WTC11 (cell line): ENCODE measurements around the gene LTA4H.

Source experiments
- CBFB ChIP-seq: sonication (generic); formaldehyde crosslinking; IDR thresholded peaks from 2 replicates; pipeline ENCODE4 v1.8.1; 2022; ENCODE audit warnings: mild to moderate bottlenecking, low read depth, missing genetic modification reagents
- ESRRA ChIP-seq: sonication (generic); formaldehyde crosslinking; IDR thresholded peaks from 2 replicates; pipeline ENCODE4 v1.8.1; 2022; ENCODE audit warnings: mild to moderate bottlenecking, missing genetic modification reagents, borderline replicate concordance
- IRF2 ChIP-seq: sonication (generic); formaldehyde crosslinking; IDR thresholded peaks from 2 replicates; pipeline ENCODE4 v1.8.0; 2022; ENCODE audit warnings: low read depth, missing genetic modification reagents, borderline replicate concordance
- NFE2L1 ChIP-seq: sonication (generic); formaldehyde crosslinking; IDR thresholded peaks from 2 replicates; pipeline ENCODE4 v1.8.1; 2023; ENCODE audit warnings: missing genetic modification reagents
- TEAD4 ChIP-seq: sonication (generic); formaldehyde crosslinking; IDR thresholded peaks from 2 replicates; pipeline ENCODE4 v1.8.0; 2022; ENCODE audit warnings: mild to moderate bottlenecking, missing genetic modification reagents
- TF ChIP-seq, protein P1 (sequence below): fragments of 200-600 bp; IDR thresholded peaks from 2 replicates; pipeline ENCODE4 v1.8.0; 2022; ENCODE audit warnings: antibody characterized with exemption
- TF ChIP-seq, protein P2 (sequence below): sonication (generic); formaldehyde crosslinking; IDR thresholded peaks from 2 replicates; pipeline ENCODE4 v1.8.0; 2022; ENCODE audit warnings: mild to moderate bottlenecking, missing genetic modification reagents
- TF ChIP-seq, protein P3 (sequence below): sonication (generic); formaldehyde crosslinking; IDR thresholded peaks from 2 replicates; pipeline ENCODE4 v1.8.1; 2023; ENCODE audit warnings: mild to moderate bottlenecking, moderate library complexity, missing genetic modification reagents

DNA sequence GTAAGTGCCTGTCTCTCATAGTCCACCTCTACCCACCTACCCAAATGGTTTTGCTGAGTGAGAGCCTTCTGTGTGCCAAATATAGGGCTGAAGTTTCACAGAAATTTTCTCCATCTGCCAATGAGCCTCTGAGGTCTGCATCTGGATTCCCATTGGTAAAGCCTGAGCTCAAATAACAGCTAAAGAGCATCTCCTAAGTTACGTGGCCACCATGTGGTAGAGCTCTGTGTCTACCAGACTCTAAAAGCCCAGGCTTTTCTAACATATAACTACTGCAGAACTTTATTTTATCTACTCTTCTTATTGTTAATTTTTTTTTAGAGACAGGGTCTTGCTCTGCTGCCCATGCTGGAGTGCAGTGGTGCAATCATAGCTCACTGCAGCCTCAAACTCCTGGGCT lies 76.3 kb downstream of the LTA4H start:
- no peak for TF ChIP-seq NFE2L1
- no peak for TF ChIP-seq TEAD4
- no peak for TF ChIP-seq ESRRA (CRISPR knock-in tag)
- TF ChIP-seq, protein P1, sequence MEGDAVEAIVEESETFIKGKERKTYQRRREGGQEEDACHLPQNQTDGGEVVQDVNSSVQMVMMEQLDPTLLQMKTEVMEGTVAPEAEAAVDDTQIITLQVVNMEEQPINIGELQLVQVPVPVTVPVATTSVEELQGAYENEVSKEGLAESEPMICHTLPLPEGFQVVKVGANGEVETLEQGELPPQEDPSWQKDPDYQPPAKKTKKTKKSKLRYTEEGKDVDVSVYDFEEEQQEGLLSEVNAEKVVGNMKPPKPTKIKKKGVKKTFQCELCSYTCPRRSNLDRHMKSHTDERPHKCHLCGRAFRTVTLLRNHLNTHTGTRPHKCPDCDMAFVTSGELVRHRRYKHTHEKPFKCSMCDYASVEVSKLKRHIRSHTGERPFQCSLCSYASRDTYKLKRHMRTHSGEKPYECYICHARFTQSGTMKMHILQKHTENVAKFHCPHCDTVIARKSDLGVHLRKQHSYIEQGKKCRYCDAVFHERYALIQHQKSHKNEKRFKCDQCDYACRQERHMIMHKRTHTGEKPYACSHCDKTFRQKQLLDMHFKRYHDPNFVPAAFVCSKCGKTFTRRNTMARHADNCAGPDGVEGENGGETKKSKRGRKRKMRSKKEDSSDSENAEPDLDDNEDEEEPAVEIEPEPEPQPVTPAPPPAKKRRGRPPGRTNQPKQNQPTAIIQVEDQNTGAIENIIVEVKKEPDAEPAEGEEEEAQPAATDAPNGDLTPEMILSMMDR, result no peak
- TF ChIP-seq, protein P2, sequence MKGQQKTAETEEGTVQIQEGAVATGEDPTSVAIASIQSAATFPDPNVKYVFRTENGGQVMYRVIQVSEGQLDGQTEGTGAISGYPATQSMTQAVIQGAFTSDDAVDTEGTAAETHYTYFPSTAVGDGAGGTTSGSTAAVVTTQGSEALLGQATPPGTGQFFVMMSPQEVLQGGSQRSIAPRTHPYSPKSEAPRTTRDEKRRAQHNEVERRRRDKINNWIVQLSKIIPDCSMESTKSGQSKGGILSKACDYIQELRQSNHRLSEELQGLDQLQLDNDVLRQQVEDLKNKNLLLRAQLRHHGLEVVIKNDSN (CRISPR knock-in tag), result no peak
- TF ChIP-seq CBFB (CRISPR knock-in tag), result no peak
- TF ChIP-seq IRF2, result no peak
- TF ChIP-seq, protein P3, sequence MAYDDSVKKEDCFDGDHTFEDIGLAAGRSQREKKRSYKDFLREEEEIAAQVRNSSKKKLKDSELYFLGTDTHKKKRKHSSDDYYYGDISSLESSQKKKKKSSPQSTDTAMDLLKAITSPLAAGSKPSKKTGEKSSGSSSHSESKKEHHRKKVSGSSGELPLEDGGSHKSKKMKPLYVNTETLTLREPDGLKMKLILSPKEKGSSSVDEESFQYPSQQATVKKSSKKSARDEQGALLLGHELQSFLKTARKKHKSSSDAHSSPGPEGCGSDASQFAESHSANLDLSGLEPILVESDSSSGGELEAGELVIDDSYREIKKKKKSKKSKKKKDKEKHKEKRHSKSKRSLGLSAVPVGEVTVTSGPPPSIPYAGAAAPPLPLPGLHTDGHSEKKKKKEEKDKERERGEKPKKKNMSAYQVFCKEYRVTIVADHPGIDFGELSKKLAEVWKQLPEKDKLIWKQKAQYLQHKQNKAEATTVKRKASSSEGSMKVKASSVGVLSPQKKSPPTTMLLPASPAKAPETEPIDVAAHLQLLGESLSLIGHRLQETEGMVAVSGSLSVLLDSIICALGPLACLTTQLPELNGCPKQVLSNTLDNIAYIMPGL (CRISPR knock-in tag), result no peak
